KMS-11 (cell line): ENCODE measurements around the gene DBNDD1.

Source experiments
- H2AFZ ChIP-seq: fragments of 200-600 bp; sonication (generic); 2 replicates; pipeline ENCODE4 v1.6.1; 2016; ENCODE audit warnings: antibody characterized with exemption, mixed run types, low read depth
- H3K27ac ChIP-seq: fragments of 200-600 bp; sonication (generic); 2 replicates; pipeline ENCODE4 v1.6.1; 2016; ENCODE audit warnings: mild to moderate bottlenecking, mixed run types
- H3K27me3 ChIP-seq: fragments of 200-600 bp; sonication (generic); 2 replicates; pipeline ENCODE4 v1.6.1; 2017; ENCODE audit warnings: mild to moderate bottlenecking, low read depth, mixed run types, moderate library complexity; ENCODE audit not compliant: insufficient read depth
- H3K36me3 ChIP-seq: fragments of 200-600 bp; sonication (generic); 2 replicates; pipeline ENCODE4 v1.6.1; 2017; ENCODE audit warnings: mild to moderate bottlenecking, mixed run types; ENCODE audit not compliant: insufficient read depth
- H3K4me1 ChIP-seq: fragments of 200-600 bp; sonication (generic); 2 replicates; pipeline ENCODE4 v1.6.1; 2016; ENCODE audit warnings: mild to moderate bottlenecking, low read depth, mixed run types; ENCODE audit not compliant: poor library complexity, severe bottlenecking
- H3K4me2 ChIP-seq: fragments of 200-600 bp; sonication (generic); 2 replicates; pipeline ENCODE4 v1.7.0; 2016; ENCODE audit warnings: mild to moderate bottlenecking, mixed run types
- H3K4me3 ChIP-seq: fragments of 200-600 bp; sonication (generic); IDR thresholded peaks from 2 replicates; pipeline ENCODE4 v1.6.1; 2017; ENCODE audit warnings: low read depth, low read length, mixed read lengths; ENCODE audit not compliant: insufficient read depth
- H3K79me2 ChIP-seq: fragments of 200-600 bp; sonication (generic); 2 replicates; pipeline ENCODE4 v1.6.1; 2016; ENCODE audit warnings: low read depth, mixed run types; ENCODE audit not compliant: insufficient read depth
- H3K9ac ChIP-seq: fragments of 200-600 bp; sonication (generic); 2 replicates; pipeline ENCODE4 v1.6.1; 2016; ENCODE audit warnings: mild to moderate bottlenecking, mixed run types
- H4K20me1 ChIP-seq: fragments of 200-600 bp; sonication (generic); 2 replicates; pipeline ENCODE4 v1.6.1; 2016; ENCODE audit warnings: mild to moderate bottlenecking, mixed run types; ENCODE audit not compliant: insufficient read depth
- CTCF ChIP-seq: fragments of 200-600 bp; sonication (generic); conservative IDR thresholded peaks from 2 replicates; pipeline ENCODE4 v1.6.1; 2017; ENCODE audit warnings: low read depth, mild to moderate bottlenecking, antibody characterized with exemption, low read length, moderate library complexity, mixed read lengths

Gene DBNDD1

GRCh38 chr16:90048347-90048722 is 29.1 kb upstream of the DBNDD1 start:
- Histone ChIP-seq H3K9ac (no peak overlapping the region), H3K36me3 (no peaks in the 10 kb centered on the region), H2AFZ (no peak overlapping the region), H3K27ac (no peak overlapping the region), H3K27me3 (peaks cover 16% of the 10 kb centered on the region; the same call in 1 of the 2 replicates), H3K4me1 (no peaks in the 10 kb centered on the region), H4K20me1 (no peaks in the 10 kb centered on the region), H3K79me2 (no peaks in the 10 kb centered on the region), H3K4me2 (no peak overlapping the region), H3K4me3 (no peak overlapping the region)
- TF ChIP-seq CTCF: no peak

- no peak overlapping the region for H3K9ac ChIP-seq
- H3K79me2 ChIP-seq: no peaks in the 10 kb centered on the region
- no peaks in the 10 kb centered on the region for H3K36me3 ChIP-seq
- no peaks in the 10 kb centered on the region for H3K4me1 ChIP-seq
- no peak overlapping the region for H2AFZ ChIP-seq
- H3K27me3 ChIP-seq: peaks cover 18% of the 10 kb centered on the region
- TF ChIP-seq CTCF: no peak
- no peak overlapping the region for H3K4me2 ChIP-seq
- H3K4me3 ChIP-seq: no peak overlapping the region
- no peaks in the 10 kb centered on the region for H4K20me1 ChIP-seq
- no peak overlapping the region for H3K27ac ChIP-seq
These were observed 28.6 kb upstream of the DBNDD1 start for GRCh38 chr16:90047714-90048346.

- Histone ChIP-seq H3K79me2 (no peaks in the 10 kb centered on the region), H3K27ac (no peak overlapping the region), H3K4me1 (no peaks in the 10 kb centered on the region), H4K20me1 (no peaks in the 10 kb centered on the region), H3K36me3 (no peaks in the 10 kb centered on the region), H2AFZ (no peak overlapping the region), H3K9ac (no peak overlapping the region), H3K4me3 (no peak overlapping the region), H3K4me2 (no peak overlapping the region), H3K27me3 (peaks cover 19% of the 10 kb centered on the region)
- TF ChIP-seq CTCF: no peak
These were observed 27.9 kb upstream of the DBNDD1 start for GRCh38 chr16:90046971-90047713.

GRCh38 chr16:90046122-90046970 is 27.1 kb upstream of the DBNDD1 start:
- Histone ChIP-seq H3K4me1 (no peaks in the 10 kb centered on the region), H3K36me3 (no peaks in the 10 kb centered on the region), H2AFZ (no peak overlapping the region), H3K4me2 (no peak overlapping the region), H3K27me3 (peaks cover 19% of the 10 kb centered on the region), H4K20me1 (no peaks in the 10 kb centered on the region), H3K4me3 (no peak overlapping the region), H3K9ac (no peak overlapping the region), H3K27ac (no peak overlapping the region), H3K79me2 (no peaks in the 10 kb centered on the region)
- TF ChIP-seq CTCF: no peak
